Tibial nerve (tissue), 4 donors: ENCODE results near the gene CCDC24.

Experiments
- CTCF ChIP-seq, 5 experiments: fragments of 200-600 bp in 3 of 5; fragments of 450-650 bp in 2 of 5; sonication (generic) in 3 of 5; IDR thresholded peaks; one replicate each; pipeline ENCODE4 v1.5.1; 2016 to 2019; ENCODE audit warnings: antibody characterized with exemption in 5 of 5, mild to moderate bottlenecking in 3 of 5, moderate library complexity in 2 of 5
- EP300 ChIP-seq, 2 donors: sonication (generic); formaldehyde crosslinking; IDR thresholded peaks; one replicate each; pipeline ENCODE4 v1.6.1; 2017; ENCODE audit warnings: antibody characterized with exemption in 2 of 2, mild to moderate bottlenecking in 1 of 2
- POLR2A ChIP-seq, 2 donors: fragments of 450-650 bp; IDR thresholded peaks; one replicate each; pipeline ENCODE4 v1.6.1; 2017; ENCODE audit warnings: antibody characterized with exemption in 2 of 2, mild to moderate bottlenecking in 2 of 2, moderate library complexity in 2 of 2

GRCh38 chr1:43994071-43994470, 2.7 kb downstream of the CCDC24 start:
- TF ChIP-seq CTCF (IDR thresholded peaks at IDR 0.05) (no peak), POLR2A (IDR thresholded peaks at IDR 0.05) (no peak), EP300 (IDR thresholded peaks at IDR 0.05) (no peak)
